ENCODE measurements around the gene PACRG.

The PACRG gene

GRCh38 chr6:163241683-163242082, 513.9 kb downstream of the PACRG start:
- no peaks in the 10 kb centered on the region for H3K9me3 ChIP-seq (ENCODE audit: insufficient read depth, low read length)
- no peaks in the 10 kb centered on the region for H4K20me1 ChIP-seq (ENCODE audit: low read depth, low read length)
- H3K27me3 ChIP-seq (ENCODE audit: low read length): no peaks in the 10 kb centered on the region
- no peak overlapping the region for H3K4me2 ChIP-seq (ENCODE audit: low read depth, low read length, poor library complexity, severe bottlenecking)
- H3K79me2 ChIP-seq (ENCODE audit: insufficient read depth, low read length): no peaks in the 10 kb centered on the region
- H3K9me2 ChIP-seq (replicated peaks; ENCODE audit: insufficient read depth, low read length): no peaks in the 10 kb centered on the region
- H3K27ac ChIP-seq (ENCODE audit: low read depth, low read length): no peak overlapping the region
- H3K36me3 ChIP-seq (ENCODE audit: low read length): no peaks in the 10 kb centered on the region
- TF ChIP-seq, protein P1, sequence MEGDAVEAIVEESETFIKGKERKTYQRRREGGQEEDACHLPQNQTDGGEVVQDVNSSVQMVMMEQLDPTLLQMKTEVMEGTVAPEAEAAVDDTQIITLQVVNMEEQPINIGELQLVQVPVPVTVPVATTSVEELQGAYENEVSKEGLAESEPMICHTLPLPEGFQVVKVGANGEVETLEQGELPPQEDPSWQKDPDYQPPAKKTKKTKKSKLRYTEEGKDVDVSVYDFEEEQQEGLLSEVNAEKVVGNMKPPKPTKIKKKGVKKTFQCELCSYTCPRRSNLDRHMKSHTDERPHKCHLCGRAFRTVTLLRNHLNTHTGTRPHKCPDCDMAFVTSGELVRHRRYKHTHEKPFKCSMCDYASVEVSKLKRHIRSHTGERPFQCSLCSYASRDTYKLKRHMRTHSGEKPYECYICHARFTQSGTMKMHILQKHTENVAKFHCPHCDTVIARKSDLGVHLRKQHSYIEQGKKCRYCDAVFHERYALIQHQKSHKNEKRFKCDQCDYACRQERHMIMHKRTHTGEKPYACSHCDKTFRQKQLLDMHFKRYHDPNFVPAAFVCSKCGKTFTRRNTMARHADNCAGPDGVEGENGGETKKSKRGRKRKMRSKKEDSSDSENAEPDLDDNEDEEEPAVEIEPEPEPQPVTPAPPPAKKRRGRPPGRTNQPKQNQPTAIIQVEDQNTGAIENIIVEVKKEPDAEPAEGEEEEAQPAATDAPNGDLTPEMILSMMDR (IDR thresholded peaks at IDR 0.05; ENCODE audit: insufficient read depth, low read length, poor library complexity, severe bottlenecking): no peak
- TF ChIP-seq EZH2phosphoT487 (conservative IDR thresholded peaks at IDR 0.05; ENCODE audit: low read length): no peak
- H3K4me3 ChIP-seq (ENCODE audit: insufficient read depth, low read length, poor library complexity, severe bottlenecking): no peak overlapping the region
- H3K9ac ChIP-seq (ENCODE audit: low read length): no peak overlapping the region
- no peak overlapping the region for H2AFZ ChIP-seq (ENCODE audit: low read depth, low read length, severe bottlenecking)
- no peaks in the 10 kb centered on the region for H3F3A ChIP-seq (ENCODE audit: insufficient read depth)

GRCh38 chr6:163243083-163243482, 515.3 kb downstream of the PACRG start:
- H3K27ac ChIP-seq (ENCODE audit: low read depth, low read length): no peak overlapping the region
- no peaks in the 10 kb centered on the region for H3K27me3 ChIP-seq (ENCODE audit: low read length)
- no peaks in the 10 kb centered on the region for H3F3A ChIP-seq (ENCODE audit: insufficient read depth)
- H3K9me3 ChIP-seq (ENCODE audit: insufficient read depth, low read length): no peaks in the 10 kb centered on the region
- no peaks in the 10 kb centered on the region for H3K9me2 ChIP-seq (replicated peaks; ENCODE audit: insufficient read depth, low read length)
- no peak overlapping the region for H2AFZ ChIP-seq (ENCODE audit: low read depth, low read length, severe bottlenecking)
- no peak overlapping the region for H3K4me2 ChIP-seq (ENCODE audit: low read depth, low read length, poor library complexity, severe bottlenecking)
- H3K4me3 ChIP-seq (ENCODE audit: insufficient read depth, low read length, poor library complexity, severe bottlenecking): no peak overlapping the region
- H3K9ac ChIP-seq (ENCODE audit: low read length): no peak overlapping the region
- H3K36me3 ChIP-seq (ENCODE audit: low read length): no peaks in the 10 kb centered on the region
- TF ChIP-seq, protein P1 (IDR thresholded peaks at IDR 0.05; ENCODE audit: insufficient read depth, low read length, poor library complexity, severe bottlenecking): no peak
- TF ChIP-seq EZH2phosphoT487 (conservative IDR thresholded peaks at IDR 0.05; ENCODE audit: low read length): no peak
- H4K20me1 ChIP-seq (ENCODE audit: low read depth, low read length): no peaks in the 10 kb centered on the region
- H3K79me2 ChIP-seq (ENCODE audit: insufficient read depth, low read length): no peaks in the 10 kb centered on the region

GRCh38 chr6:163243692-163244589, 516.2 kb downstream of the PACRG start:
- Histone ChIP-seq H3K4me2 (ENCODE audit: low read depth, low read length, poor library complexity, severe bottlenecking) (no peak overlapping the region), H2AFZ (ENCODE audit: low read depth, low read length, severe bottlenecking) (no peak overlapping the region), H3K9ac (ENCODE audit: low read length) (no peak overlapping the region), H3K79me2 (ENCODE audit: insufficient read depth, low read length) (no peaks in the 10 kb centered on the region), H3K9me3 (ENCODE audit: insufficient read depth, low read length) (no peaks in the 10 kb centered on the region), H3F3A (ENCODE audit: insufficient read depth) (no peaks in the 10 kb centered on the region), H3K27ac (ENCODE audit: low read depth, low read length) (no peak overlapping the region), H3K4me3 (ENCODE audit: insufficient read depth, low read length, poor library complexity, severe bottlenecking) (no peak overlapping the region), H3K9me2 (replicated peaks; ENCODE audit: insufficient read depth, low read length) (no peaks in the 10 kb centered on the region), H3K27me3 (ENCODE audit: low read length) (no peaks in the 10 kb centered on the region), H3K36me3 (ENCODE audit: low read length) (no peaks in the 10 kb centered on the region), H4K20me1 (ENCODE audit: low read depth, low read length) (no peaks in the 10 kb centered on the region)
- TF ChIP-seq, protein P1 (IDR thresholded peaks at IDR 0.05; ENCODE audit: insufficient read depth, low read length, poor library complexity, severe bottlenecking): no peak
- TF ChIP-seq EZH2phosphoT487 (conservative IDR thresholded peaks at IDR 0.05; ENCODE audit: low read length): no peak
